Stimulated activated CD4-positive, alpha-beta T cell treated with anti-CD3 and anti-CD28 coated beads, Interleukin-4, amount 100 ng/mL, for 1 hour (primary cell): ENCODE data around the gene SPATA17.

Experiments
- DNase-seq: peaks from one replicate; pipeline ENCODE4 v3.0.0-alpha.2; 2020

The SPATA17 gene

GRCh38 chr1:217861658-217862057 is 230.5 kb downstream of the SPATA17 start:
- no peak for DNase-seq

GRCh38 chr1:217867446-217867995 is 236.4 kb downstream of the SPATA17 start:
- no peak for DNase-seq

- no peak for DNase-seq
Measured at GRCh38 chr1:217871955-217872354, 240.8 kb downstream of the SPATA17 start.

GRCh38 chr1:217875229-217875628 is 244.1 kb downstream of the SPATA17 start:
- DNase-seq: no peak

GRCh38 chr1:217876401-217876800 is 245.3 kb downstream of the SPATA17 start:
- DNase-seq: no peak

GRCh38 chr1:217876896-217877295 is 245.8 kb downstream of the SPATA17 start:
- no peak for DNase-seq

GRCh38 chr1:217881131-217881543 is 250.0 kb downstream of the SPATA17 start:
- no peak for DNase-seq

- DNase-seq: no peak
Measured at GRCh38 chr1:217881607-217882332, 250.6 kb downstream of the SPATA17 start.

- no peak for DNase-seq
Measured at GRCh38 chr1:217885181-217885580, 254.0 kb downstream of the SPATA17 start.

- DNase-seq: no peak
Measured at GRCh38 chr1:217888328-217888727, 257.2 kb downstream of the SPATA17 start.

GRCh38 chr1:217889401-217889800 is 258.3 kb downstream of the SPATA17 start:
- DNase-seq: no peak

- DNase-seq: no peak
Measured at GRCh38 chr1:217891966-217892365, 260.8 kb downstream of the SPATA17 start.

- no peak for DNase-seq
Measured at GRCh38 chr1:217892750-217893149, 261.6 kb downstream of the SPATA17 start.

- no peak for DNase-seq
Measured at GRCh38 chr1:217895841-217896240, 264.7 kb downstream of the SPATA17 start.

- no peak for DNase-seq
Measured at GRCh38 chr1:217896490-217896889, 265.3 kb downstream of the SPATA17 start.

- DNase-seq: no peak
Measured at GRCh38 chr1:217897100-217897499, 266.0 kb downstream of the SPATA17 start.

GRCh38 chr1:217899614-217900013 is 268.5 kb downstream of the SPATA17 start:
- DNase-seq: no peak

GRCh38 chr1:217907504-217907903 is 276.4 kb downstream of the SPATA17 start:
- DNase-seq: no peak

- DNase-seq: no peak
Measured at GRCh38 chr1:217910203-217910602, 279.1 kb downstream of the SPATA17 start.

GRCh38 chr1:217910791-217911320 is 279.7 kb downstream of the SPATA17 start:
- DNase-seq: no peak

- DNase-seq: no peak
Measured at GRCh38 chr1:217911908-217912307, 280.8 kb downstream of the SPATA17 start.

GRCh38 chr1:217917281-217917887 is 286.2 kb downstream of the SPATA17 start:
- no peak for DNase-seq

GRCh38 chr1:217919683-217920388 is 288.7 kb downstream of the SPATA17 start:
- no peak for DNase-seq
